ENCODE measurements around the gene WIZ.

GRCh38 chr19:15466851-15467733, 17.3 kb upstream of the WIZ start:
- TF ChIP-seq CTCF (IDR thresholded peaks at IDR 0.05) = no peak
- TF ChIP-seq POLR2A (IDR thresholded peaks at IDR 0.05) = no peak

All from gastroesophageal sphincter (tissue), 3 donors.